Amniotic epithelial cell (primary cell): ENCODE measurements around the gene BTBD2.
"Not testable (repeated sequence)": the region's sequence is repeated elsewhere in the genome, so short reads cannot be mapped to it uniquely, and the experiment has no call there.

ENCODE experiments used
- DNase-seq: peaks from one replicate; pipeline ENCODE4 v3.0.0-alpha.2; 2010; ENCODE audit warnings: low read depth

BTBD2 gene

DNA sequence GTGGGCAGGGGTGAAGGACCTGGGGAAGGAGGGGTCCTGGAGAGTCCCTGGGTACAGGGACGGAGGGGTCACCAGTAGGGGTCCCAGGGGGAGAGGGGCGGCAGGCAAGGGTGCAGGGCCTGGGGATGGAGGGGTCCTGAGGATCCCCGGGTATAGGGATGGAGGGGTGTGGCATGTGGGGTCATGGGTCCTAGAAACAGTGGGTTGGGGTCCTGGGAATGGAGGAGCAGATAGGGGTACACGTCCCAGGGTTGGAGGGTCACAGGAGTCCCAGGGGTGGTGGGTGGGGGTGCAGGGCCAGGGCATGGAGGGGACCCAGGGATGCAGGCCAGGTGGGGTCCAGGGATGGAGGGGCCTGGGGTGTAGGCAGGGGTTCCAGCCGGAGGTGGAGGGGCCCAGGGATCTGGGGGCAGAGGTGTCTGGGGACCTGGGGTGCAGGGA lies 1.4 kb downstream of the BTBD2 start:
- no peak for DNase-seq

DNA sequence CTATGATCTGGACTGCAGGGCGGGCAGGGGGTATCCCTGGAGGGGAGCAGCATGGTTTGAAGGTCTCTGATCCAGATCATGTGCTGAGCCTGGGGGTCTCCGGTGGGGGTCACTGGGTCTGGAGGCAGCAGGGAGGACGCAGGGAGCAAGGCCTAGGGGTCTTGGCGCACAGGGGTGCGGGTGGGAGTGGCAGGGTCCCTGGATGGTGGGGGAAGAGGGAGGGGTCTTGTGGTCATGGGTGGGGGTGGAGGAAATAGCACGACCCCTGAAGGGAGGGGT lies 1.9 kb downstream of the BTBD2 start:
- DNase-seq = no peak

DNA sequence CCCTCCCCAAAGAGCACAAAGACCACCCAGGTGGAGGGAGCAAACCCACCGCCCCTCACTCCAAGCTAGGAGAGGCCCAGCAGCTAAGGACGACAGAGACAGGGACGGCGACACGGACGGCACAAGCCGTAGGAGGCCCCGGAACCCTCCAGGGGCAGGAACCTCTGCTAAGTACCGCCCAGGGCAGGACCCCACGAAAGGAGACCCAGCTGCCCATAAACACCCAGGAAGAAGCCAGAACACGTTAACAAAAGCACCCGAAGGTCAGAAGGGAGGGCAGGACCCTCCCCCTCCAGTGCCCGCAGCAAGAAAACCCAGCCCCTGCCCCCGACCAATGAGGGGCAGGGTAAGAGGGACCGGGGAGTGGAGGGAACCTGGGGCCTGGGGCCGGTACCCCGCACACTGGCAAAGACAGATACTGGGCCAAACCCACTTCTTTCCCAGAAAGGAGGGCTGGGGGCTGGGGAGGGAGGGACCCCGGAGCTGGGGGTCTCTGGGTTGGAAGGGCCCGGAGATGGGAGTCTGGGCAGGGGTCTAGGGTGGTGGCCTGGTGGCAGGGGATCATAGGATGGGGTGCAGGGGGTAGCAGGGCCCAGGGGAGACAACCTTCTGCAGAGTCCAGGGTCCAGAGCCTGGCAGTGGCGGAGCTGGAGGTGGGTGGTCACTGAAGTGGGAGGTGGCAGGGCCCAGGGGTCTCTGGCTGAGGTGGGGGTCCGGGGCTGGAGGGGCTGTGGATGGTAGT lies 2.4 kb downstream of the BTBD2 start:
- DNase-seq = no peak

DNA sequence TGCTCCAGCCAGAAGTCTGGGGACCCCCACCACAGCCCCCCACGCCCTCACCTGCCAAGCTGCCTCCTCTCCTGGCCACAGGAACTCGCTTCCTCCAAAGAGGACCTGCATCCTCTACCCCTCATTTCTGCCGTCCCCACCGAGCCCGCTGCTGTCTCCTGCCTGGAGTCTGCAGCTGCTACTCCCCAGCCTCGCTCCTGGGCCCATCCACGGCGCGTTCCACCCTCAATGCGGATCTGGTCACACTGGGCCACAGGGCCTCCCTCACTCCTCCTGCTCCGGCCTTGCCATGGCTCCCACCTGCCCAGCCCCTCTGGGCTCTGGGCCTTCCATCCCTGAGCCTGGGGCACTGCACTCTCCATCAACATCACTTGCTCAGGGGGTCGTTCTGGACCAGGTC lies 4.3 kb downstream of the BTBD2 start:
- no peak for DNase-seq

DNA sequence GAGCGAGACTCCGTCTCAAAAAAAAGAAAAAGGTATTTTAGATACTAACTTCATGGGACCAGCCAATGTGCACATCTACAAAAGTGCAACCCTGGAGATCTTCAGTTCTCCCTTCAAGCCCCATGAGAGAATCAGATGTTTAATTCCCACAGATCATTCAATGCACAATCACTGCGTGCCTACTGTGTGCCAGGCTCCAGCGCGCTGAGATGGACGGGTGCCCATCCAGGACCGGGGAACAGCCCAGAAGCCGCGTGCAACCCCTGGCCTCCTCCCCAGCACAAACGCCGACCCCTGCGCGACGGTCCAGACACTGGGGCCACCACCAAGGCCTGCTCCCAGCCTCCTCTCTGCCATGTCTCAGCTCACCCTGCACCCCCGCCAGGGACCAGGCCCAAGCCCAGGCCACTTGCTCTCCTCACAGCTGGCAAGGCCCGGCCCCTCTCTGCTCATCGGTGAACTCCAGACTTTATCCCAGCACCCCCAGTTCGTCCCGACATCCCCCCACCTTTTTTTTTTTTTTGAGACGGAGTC lies 5.3 kb downstream of the BTBD2 start:
- DNase-seq = no peak

DNA sequence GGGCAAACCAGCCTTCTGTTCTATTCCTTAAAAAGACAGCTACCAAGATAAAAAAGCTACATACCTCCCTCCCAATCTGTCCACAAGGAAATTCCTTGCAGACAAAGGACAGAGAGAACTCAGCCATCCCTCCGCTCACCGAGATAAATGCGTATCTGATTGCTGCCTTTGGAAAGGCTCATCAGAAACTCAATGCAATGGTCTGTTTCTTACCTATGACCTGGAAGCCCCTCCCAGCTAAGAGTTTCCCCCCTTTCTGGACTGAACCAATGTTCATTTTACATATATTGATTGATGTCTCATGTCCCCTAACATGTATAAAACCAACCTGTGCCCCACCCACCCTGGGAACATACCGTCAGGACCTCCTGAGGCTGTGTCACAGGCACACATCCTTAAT lies 11.6 kb downstream of the BTBD2 start:
- no peak for DNase-seq

DNA sequence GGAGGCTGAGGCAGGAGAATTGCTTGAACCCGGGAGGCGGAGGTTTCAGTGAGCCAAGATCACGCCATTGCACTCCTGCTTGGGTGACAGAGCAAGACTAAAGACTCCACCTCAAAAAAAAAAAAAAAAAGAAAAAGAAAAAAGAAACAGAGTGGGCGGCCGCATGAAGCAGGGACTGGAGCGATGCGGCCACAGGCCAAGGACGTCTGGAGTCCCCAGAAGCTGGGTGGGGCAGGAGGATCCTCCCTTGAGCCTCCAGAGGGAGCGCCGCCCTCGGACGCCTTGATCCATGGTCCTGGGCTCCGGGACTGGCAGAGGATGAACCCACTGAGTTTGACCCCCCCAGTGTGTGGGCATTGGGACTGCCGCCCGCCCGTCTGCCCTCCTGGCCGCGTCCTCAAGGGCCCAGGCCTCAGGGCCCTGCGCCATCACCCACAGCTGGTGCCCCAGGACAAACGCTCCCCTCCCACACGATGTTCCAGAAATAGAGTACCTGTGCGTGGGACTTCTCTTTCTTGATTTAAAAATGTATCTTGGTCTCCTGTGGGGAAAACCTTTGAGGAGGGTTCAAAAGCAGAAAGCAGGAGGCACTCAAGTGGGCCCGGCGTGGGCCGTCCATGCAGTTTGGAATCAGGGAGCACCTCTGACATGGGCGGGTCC lies 15.5 kb downstream of the BTBD2 start:
- no peak for DNase-seq

DNA sequence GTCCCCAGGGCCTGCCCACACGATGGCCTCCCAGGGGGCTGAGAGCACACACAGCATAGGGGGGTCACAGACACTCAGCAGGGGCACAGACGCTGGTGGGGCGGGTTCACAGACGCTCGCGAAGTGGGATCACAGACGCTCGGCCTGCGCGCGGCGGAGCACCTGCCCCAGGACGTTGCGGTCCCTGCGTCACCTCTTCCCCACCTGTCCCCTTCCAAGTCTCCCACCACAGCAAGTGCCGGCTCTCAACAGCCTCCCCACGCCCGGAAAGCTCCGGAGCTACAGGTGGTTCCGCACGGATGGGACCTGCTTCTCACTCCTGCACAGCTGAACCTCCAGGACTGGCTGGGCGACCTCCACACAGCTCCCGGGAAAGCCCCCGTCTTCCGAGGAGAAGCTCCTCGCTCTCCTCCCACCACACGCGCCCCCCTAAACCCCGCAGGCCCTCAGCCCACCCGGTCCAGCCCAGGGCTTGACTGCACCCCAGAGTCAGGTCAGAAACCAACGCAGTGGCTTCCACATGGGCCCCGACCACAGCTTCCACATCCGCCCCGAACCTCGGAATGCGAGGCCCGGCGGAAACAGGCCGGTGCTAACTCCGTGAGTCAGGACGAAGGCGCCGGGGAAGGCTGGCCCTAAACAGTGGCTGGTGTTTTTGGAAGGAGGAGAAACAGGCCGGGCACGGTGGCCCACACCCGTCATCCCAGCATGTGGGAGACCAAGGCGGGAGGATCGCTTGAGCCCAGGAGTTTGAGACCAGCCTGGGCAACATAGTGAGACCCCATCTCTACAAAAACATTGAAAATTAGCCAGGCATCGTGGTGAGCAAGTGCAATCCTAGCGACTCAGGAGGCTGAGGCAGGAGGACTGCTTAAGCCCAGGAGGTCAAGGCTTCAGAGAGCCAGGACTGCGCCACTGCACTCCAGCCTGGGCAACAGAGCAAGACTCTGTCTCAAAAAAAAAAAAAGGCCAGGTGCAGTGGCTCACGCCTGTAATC lies 16.5 kb downstream of the BTBD2 start:
- no peak for DNase-seq

DNA sequence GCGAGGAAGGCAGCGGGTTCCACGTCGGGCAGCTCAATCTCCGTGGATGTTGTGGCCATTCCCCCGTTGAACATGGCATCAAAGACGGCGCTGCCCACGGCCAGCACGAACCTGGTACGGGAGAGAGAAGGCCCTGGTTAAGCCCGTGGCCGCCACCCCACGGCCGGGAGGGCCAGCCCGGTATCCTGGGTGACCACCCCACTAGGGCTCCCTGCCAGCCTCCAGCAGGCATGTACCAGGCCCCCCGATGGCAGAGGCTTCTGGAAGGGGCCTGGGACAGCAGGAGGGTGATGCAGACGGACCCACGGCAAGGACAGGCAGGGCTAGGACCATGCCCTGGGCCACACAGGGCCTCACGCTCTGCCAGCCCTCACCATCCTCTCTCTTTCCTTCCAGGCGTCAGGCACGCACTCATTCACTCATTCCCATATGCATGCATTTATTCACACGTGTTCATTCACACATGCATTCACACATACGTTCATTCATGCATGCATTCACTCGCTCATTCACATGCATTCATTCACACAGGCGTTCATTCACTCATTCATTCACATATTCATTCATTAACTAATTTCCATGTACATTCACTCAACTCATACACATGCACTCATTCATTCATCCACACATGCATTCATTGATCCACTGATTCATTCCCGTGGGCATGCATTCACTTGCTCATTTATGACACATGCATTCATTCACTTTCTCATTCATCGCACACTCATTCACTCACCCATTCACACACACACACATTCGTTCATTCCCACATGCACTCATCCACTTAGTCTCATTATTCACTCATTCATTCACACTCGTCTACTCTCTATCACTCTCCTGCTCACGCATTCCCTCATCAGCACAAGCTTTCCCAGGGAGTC lies 17.9 kb downstream of the BTBD2 start:
- DNase-seq = no peak

DNA sequence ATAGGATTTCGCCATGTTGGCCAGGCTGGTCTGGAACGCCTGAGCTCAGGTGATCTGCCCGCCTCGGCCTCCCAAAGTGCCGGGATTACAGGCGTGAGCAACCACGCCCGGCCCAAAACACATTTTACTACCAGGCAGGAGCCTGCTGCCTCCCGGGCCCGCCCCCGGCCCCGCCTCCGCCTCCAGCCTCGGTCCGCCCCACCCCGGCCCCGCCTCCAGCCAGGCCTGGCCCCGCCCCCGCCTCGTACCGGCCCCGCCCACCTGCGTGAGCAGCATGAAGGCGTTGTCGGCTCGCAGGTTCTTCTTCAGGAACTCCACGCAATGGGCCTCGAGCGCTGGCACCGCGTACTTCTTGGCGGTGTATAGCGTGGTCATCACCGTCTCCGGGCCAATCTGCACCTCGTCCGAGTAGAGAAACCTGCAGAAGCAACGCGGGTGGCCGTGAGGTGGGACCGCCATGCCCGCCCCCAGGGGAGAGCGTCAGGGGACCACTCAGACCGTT lies 22.7 kb downstream of the BTBD2 start:
- DNase-seq = no peak

DNA sequence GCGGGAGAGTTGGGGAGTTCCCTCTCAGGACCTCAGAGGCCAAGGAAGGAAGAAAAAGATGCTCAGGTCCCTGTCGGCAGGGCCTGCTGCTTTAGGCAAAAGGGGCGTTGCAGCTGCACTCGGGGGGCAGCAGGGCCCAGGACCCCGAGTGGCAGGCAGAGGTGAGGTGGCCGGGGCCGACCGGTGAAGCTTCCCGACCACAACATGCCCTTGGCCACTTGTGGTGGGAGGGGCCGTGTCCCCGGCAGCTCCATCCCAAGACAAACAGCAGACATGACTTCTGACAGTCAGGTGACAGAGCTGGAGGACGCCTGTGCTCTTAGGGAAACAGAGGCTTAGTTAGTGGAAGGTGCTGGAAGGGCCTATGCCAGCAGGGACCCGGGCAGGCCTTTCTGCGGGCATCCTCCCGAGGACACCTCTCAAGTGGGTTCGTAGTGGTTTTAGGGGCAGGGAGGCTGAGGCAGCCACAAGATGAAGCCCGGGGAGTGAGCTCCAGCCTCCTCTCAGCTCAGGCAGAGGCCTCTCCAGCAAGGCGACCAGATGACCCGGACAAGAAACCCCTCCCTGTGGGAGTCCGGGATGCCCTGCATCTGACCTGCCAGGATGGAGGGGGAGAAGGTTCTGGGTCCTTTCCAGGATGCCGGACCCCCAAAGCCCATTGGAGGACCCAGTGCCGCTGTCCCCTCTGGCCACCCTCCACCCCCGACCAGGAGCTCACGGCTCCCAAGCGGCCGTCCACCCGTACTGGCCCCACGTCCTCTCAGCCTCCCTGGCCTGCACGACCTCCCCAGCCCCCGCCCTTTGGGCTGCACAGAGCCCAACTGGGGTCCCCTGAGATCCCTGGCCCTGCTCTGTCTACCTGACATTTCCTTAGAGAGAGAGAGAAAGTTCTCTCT lies 24.2 kb downstream of the BTBD2 start:
- no peak for DNase-seq

DNA sequence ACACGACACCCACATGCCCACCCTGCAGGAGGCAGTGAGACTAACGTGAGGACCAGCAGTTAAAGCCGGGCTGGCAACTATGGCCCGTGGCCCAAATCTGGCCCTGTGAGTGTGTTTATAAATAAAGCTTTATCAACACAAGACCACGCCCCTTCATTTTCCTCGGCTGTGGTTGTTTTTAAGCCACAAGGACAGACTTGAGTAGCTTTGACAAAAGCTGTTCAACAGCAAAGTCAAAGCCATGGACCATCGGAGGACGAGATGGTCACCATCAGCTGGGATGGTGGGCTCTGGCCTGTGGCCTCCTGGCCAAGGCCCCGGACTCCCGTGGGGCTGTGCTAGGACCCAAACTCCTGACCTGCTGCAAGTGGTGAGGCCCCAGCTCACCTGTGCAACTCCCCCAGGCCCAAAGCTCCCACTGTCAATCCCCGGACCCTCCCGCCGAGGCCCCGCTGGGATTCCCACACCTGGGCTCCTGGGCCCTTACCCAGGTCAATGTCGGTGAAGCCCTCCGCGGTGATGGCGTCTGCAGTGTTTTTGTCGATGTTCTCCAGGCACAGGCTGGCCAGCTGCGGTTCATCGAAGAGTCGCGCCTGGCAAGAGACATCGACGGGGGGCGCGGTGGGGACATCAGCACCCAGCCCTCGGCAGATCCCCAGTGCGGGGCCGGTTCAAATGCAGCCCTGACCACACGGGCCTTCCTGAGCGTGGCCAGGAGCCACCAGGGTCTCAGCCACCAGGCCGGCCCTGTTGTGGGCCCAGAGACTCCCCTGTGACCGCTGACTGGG lies 25.1 kb downstream of the BTBD2 start:
- DNase-seq = no peak

DNA sequence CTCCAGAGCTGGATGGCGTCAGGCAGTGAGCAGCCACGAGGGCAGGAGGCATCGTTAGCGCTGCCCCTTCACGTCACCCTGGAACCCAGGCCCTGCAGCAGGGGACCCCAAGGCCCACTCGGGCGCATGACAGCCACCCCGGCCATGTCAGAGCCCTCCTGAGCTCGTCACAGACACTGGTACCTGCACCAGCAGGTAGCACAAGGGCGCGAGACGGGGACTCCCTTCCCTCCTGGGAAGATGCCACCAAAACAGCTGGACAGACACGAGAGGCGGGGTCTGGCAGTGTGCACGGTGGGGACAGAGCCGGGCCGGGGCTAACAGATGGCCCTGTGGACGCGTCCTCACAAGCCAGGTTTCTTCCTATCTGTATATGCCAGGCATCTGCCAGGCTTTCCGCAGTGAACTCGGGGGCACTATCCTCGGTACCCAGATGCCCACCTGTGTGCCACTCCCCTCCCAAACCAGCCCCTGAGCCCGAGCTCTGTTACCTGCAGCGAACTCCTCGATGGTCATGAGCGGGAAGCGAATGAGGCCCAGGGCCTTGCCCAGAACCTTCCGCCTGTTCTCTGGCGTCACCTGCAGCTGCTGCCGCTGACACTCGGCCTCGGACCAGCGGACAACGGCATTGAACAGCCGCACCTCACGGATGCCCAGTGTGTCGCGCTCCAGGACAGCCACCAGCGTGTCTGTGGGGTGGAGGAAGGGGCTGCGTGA lies 25.8 kb downstream of the BTBD2 start:
- no peak for DNase-seq

DNA sequence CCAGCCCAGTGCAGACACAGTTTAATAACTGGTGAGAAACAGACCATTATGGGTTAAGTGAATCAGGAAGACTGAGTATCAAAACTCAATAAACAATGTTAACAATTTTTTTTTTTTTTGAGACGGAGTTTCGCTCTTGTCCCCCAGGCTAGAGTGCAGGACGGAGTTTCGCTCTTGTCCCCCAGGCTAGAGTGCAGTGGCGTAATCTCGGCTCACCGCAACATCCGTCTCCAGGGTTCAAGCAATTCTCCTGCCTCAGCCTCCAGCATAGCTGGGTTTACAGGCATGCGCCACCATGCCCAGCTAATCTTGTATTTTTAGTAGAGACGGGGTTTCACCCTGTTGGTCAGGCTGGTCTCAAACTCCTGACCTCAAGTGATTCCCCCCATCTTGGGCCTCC lies 27.1 kb downstream of the BTBD2 start:
- DNase-seq = not testable (repeated sequence)

DNA sequence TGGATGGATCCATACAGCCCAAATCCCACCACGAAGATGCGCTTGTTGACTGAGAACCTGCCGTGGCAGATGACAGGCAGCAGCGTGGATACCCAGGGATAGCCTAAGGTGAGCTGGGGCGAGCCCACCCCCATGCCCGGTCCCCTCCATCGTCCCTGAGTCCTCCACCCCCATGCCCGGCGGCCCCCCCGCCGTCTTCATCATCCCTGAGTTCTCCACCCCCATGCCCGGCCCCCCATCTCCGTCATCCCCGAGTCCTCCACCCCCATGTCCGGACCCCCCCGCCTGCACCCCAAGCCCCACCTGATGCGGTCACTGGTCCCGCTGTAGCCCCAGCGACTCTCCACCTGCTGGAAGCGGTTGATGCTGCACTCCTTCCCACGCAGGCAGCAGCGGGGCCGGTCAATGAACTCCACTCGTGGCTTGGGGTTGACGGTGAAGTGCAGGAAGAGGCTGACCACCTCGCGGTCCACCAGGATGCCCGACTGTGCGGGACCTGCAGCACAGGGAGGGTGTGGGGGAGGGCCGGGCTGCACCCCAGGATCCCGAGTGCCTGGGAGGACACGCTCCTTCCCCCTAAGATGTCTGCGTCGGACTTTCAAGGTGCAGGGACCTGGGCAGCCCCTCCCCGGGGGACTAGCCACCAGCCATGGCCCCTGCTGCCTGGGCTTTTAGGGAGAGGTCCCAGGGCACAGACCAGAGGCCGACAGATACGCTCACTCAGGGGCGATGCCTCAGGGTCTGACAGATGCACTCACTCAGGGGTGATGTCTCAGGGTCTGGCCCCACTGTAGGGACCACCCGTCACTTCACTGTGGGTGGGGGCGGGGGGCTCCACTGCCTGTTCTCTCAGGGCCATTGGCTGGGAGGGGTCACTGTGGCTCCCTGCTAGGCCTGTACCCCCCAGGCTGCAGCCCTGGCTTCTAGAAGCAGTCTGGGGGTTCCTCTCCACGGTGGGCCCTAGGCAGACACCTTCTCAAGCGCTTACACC lies 28.0 kb downstream of the BTBD2 start:
- DNase-seq = peak; percentile 7

DNA sequence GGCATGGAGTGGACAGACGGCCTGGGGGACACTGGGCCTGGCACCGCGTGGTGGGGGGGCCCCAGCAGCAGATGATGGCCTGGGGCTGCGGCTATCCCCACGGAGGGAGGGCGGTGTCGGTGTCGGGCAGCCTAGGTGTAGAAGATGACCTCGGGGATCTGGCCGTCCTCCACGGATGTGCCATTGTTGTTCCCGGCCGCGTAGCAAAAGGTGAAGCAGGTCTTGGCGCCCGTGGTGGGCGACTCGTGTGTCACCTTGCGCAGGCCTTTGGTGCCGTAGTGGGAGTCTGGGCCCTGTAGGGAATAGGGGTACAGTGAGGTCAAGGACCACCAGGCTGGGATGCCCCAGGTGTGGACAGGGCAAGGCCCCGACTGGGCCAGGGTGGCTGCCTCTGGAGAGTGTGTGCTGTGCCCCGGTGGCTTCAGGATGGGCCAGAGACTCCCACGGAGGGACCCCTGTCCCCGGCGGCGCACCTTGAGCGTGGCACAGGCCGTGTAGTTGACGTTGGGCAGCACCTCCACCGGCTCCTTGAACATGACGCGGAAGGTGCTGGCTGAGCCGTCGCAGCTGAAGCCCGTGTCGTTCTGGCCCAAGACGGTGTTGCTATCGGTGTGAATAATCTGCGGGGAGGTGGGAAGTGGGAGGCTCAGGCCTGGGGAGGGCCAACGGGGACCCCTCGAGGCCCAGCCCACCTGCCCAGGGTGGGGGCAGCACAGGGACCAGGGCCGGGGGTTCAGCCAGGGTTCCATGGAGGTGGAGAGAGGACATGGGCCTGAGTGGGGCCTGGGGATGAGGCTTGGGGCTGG lies 29.0 kb downstream of the BTBD2 start:
- no peak for DNase-seq
